GM23338 (cell line): ENCODE results near the gene ECSCR. TPM values are rescaled to one million over a fixed set of nuclear protein-coding genes. Genes with fewer than 3 reads are reported as not detected.

Experiments
- ATAC-seq: fragments of 200-7000 bp; cut with Tn5 transposase; 3 replicates; pipeline ENCODE4 v1.9.1; 2020
- DNase-seq: peaks from one replicate; pipeline ENCODE4 v3.0.0-alpha.2; 2015; ENCODE audit warnings: low spot score
- H2AFZ ChIP-seq: fragments of 200-600 bp; sonication (generic); 2 replicates; pipeline ENCODE4 v1.8.0; 2016; ENCODE audit warnings: antibody characterized with exemption, mild to moderate bottlenecking, moderate library complexity
- H3F3A ChIP-seq: fragments of 200-600 bp; sonication (generic); replicated peaks from 2 replicates; pipeline ENCODE4 v1.8.0; 2017; ENCODE audit warnings: antibody characterized with exemption, mixed run types, low read depth
- H3K27ac ChIP-seq: fragments of 200-600 bp; sonication (generic); 2 replicates; pipeline ENCODE4 v1.6.1; 2016; ENCODE audit warnings: low read depth
- H3K27me3 ChIP-seq: fragments of 200-600 bp; sonication (generic); 2 replicates; pipeline ENCODE4 v1.8.0; 2016; ENCODE audit warnings: mild to moderate bottlenecking, mixed run types, moderate library complexity; ENCODE audit not compliant: insufficient read depth
- H3K36me3 ChIP-seq: fragments of 200-600 bp; sonication (generic); 2 replicates; pipeline ENCODE4 v1.8.0; 2016; ENCODE audit warnings: mild to moderate bottlenecking; ENCODE audit not compliant: insufficient read depth
- H3K4me1 ChIP-seq: fragments of 200-600 bp; sonication (generic); 2 replicates; pipeline ENCODE4 v1.8.0; 2016; ENCODE audit warnings: mild to moderate bottlenecking, moderate library complexity; ENCODE audit not compliant: insufficient read depth
- H3K4me2 ChIP-seq: fragments of 200-600 bp; sonication (generic); 2 replicates; pipeline ENCODE4 v1.7.1; 2017; ENCODE audit warnings: mixed run types
- H3K4me3 ChIP-seq: fragments of 200-600 bp; sonication (generic); 2 replicates; pipeline ENCODE4 v1.6.1; 2016; ENCODE audit warnings: mixed run types
- H3K79me2 ChIP-seq: fragments of 200-600 bp; sonication (generic); replicated peaks from 2 replicates; pipeline ENCODE4 v1.8.0; 2017; ENCODE audit warnings: mild to moderate bottlenecking; ENCODE audit not compliant: insufficient read depth
- H3K9me2 ChIP-seq: fragments of 200-600 bp; sonication (generic); 2 replicates; pipeline ENCODE4 v1.8.0; 2017; ENCODE audit not compliant: insufficient read depth
- H4K20me1 ChIP-seq: fragments of 200-600 bp; sonication (generic); replicated peaks from 2 replicates; pipeline ENCODE4 v1.8.0; 2017; ENCODE audit warnings: mild to moderate bottlenecking; ENCODE audit not compliant: insufficient read depth
- H3K27ac Mint-ChIP-seq: 2 replicates; pipeline ENCODE4 v1.8.0; 2020; ENCODE audit warnings: inconsistent platforms, mild to moderate bottlenecking, moderate library complexity, mixed read lengths
- H3K27me3 Mint-ChIP-seq: 3 replicates; pipeline ENCODE4 v1.8.0; 2022; ENCODE audit warnings: low read depth, mild to moderate bottlenecking, moderate library complexity, mixed read lengths, inconsistent platforms; ENCODE audit not compliant: insufficient read depth, poor library complexity
- H3K36me3 Mint-ChIP-seq: 3 replicates; pipeline ENCODE4 v1.8.0; 2021; ENCODE audit warnings: low read depth, mild to moderate bottlenecking, inconsistent platforms, moderate library complexity, mixed read lengths
- H3K4me1 Mint-ChIP-seq: 3 replicates; pipeline ENCODE4 v1.8.0; 2020; ENCODE audit warnings: mild to moderate bottlenecking, inconsistent platforms, mixed read lengths
- H3K4me3 Mint-ChIP-seq: 3 replicates; pipeline ENCODE4 v1.8.0; 2021; ENCODE audit warnings: moderate library complexity, mild to moderate bottlenecking, inconsistent platforms, mixed read lengths
- H3K9me3 Mint-ChIP-seq: 3 replicates; pipeline ENCODE4 v1.8.0; 2020; ENCODE audit warnings: moderate library complexity, mild to moderate bottlenecking, inconsistent platforms, mixed read lengths
- CREB1 ChIP-seq: fragments of 250-450 bp; sonication (Bioruptor Pico); IDR thresholded peaks from 2 replicates; pipeline ENCODE4 v1.5.0; 2020; ENCODE audit warnings: low read depth, mild to moderate bottlenecking, moderate library complexity
- EZH2 ChIP-seq: fragments of 200-600 bp; sonication (generic); IDR thresholded peaks from one replicate; pipeline ENCODE4 v1.8.0; 2017; ENCODE audit warnings: antibody characterized with exemption, mild to moderate bottlenecking, low read depth; ENCODE audit not compliant: unreplicated experiment
- EZH2phosphoT487 ChIP-seq: fragments of 200-600 bp; sonication (generic); IDR thresholded peaks from one replicate; pipeline ENCODE4 v1.8.1; 2018; ENCODE audit warnings: antibody characterized with exemption; ENCODE audit not compliant: unreplicated experiment
- JUNB ChIP-seq: IDR thresholded peaks from one replicate; pipeline ENCODE4 v1.6.1; 2016; ENCODE audit warnings: antibody characterized with exemption; ENCODE audit not compliant: unreplicated experiment
- NANOG ChIP-seq: IDR thresholded peaks from 2 replicates; pipeline ENCODE4 v1.6.1; 2016; ENCODE audit warnings: antibody characterized with exemption, borderline replicate concordance
- POLR2AphosphoS5 ChIP-seq: IDR thresholded peaks from 2 replicates; pipeline ENCODE4 v1.6.1; 2016; ENCODE audit warnings: antibody characterized with exemption, low read depth
- STAT1 ChIP-seq: IDR thresholded peaks from one replicate; pipeline ENCODE4 v1.6.1; 2016; ENCODE audit warnings: antibody characterized with exemption; ENCODE audit not compliant: unreplicated experiment
- ZNF114 ChIP-seq: fragments of 250-450 bp; sonication (Bioruptor Pico); IDR thresholded peaks from 2 replicates; pipeline ENCODE4 v1.5.0; 2020; ENCODE audit warnings: mild to moderate bottlenecking, moderate library complexity
- polyA plus RNA-seq: library from polyadenylated mRNA; unstranded; fragments of >200 nt; fragmentation: Nextera tagmentation; extraction: Ambion mirVana; gene quantifications from 2 replicates; pipeline ENCODE4 v1.2.1, GENCODE V29; 2016
- total RNA-seq: library from RNA; depleted of rRNA; stranded (reverse); fragments of >200 nt; shearing (Covaris generic); gene quantifications from 2 replicates; pipeline ENCODE4 v1.2.3, GENCODE V29; 2014
- TF ChIP-seq, protein P1 (sequence below): fragments of 250-450 bp; sonication (Bioruptor Pico); IDR thresholded peaks from 2 replicates; pipeline ENCODE4 v1.5.0; 2020; ENCODE audit warnings: mild to moderate bottlenecking, moderate library complexity
- TF ChIP-seq, protein P2 (sequence below): IDR thresholded peaks from one replicate; pipeline ENCODE4 v1.6.1; 2018; ENCODE audit warnings: antibody characterized with exemption; ENCODE audit not compliant: unreplicated experiment
- TF ChIP-seq, protein P3 (sequence below), 2 experiments: fragments of 200-600 bp in 1 of 2; sonication (generic) in 1 of 2; conservative IDR thresholded peaks; 2 replicates each; pipeline versions ENCODE4 v1.5.1 to v1.6.1; 2016 to 2017; ENCODE audit warnings: antibody characterized with exemption in 2 of 2, low read depth in 2 of 2, mild to moderate bottlenecking in 2 of 2, moderate library complexity in 1 of 2
- TF ChIP-seq, protein P4 (sequence below): IDR thresholded peaks from 2 replicates; pipeline ENCODE4 v1.6.1; 2016; ENCODE audit warnings: antibody characterized with exemption

Gene ECSCR
- total and polyA plus RNA-seq, 2 experiments from 2014 or later, result 2.2 to 2.6 TPM

DNA sequence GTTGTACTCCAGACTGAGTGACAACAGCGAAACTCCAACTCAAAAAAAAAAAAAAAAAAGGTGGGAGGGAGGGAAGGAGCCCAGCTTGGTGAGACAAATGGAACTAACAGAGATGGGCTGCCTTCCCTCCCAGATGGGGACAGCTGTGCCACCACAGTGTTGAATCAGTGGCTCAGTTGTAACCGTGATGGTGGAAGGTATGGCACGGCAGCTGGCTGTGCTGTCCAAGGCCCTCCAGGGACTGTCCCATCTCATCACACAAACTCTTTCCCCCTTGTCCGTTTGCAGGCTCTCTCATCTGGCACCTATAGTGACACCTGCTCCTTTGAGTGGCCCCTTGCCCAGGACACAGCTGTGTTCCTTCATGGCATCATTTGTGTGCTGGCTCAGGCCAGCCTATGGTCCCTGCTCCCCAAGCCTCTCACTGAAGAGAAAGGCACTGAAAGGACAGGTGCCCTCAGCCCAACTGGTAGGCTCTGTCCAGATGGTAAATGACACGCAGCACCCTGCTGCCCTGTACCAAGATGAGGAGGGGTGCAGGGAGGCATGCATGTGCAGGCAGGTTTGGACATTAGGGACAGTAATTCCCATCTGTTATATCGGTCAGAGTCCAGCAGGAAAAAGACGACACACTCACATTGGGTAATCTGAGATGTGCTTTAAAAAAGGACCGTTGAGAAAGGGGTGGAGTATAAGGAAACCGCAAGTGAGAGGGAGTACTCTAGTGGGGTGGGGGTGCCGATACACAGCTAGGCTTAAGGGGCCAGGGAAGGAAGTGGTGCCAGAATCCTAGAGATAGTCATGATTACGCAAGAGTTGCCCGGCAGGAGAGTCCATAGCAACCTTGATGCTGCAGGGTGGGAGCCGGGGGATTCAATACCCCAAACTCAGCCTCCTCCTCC, 12.6 kb upstream of the ECSCR start:
- Histone ChIP-seq H4K20me1 (no peaks in the 10 kb centered on the region), H2AFZ (no peak overlapping the region), H3K4me2 (no peak overlapping the region), H3K36me3 (no peaks in the 10 kb centered on the region), H3K9me2 (no peaks in the 10 kb centered on the region), H3K79me2 (no peaks in the 10 kb centered on the region), H3K4me1 (peaks cover 17% of the 10 kb centered on the region), H3K27me3 (no peaks in the 10 kb centered on the region), H3F3A (no peaks in the 10 kb centered on the region), H3K4me3 (no peak overlapping the region), H3K27ac (no peak overlapping the region)
- Mint-ChIP-seq H3K9me3 (no peaks in the 10 kb centered on the region), H3K4me1 (peaks cover 29% of the 10 kb centered on the region), H3K27me3 (peaks cover 25% of the 10 kb centered on the region), H3K4me3 (no peak overlapping the region), H3K36me3 (no peaks in the 10 kb centered on the region; the same call in 2 of the 3 replicates), H3K27ac (no peak overlapping the region)
- ATAC-seq, result no peak
- no peak for DNase-seq
- TF ChIP-seq NANOG, result no peak
- TF ChIP-seq, protein P1, sequence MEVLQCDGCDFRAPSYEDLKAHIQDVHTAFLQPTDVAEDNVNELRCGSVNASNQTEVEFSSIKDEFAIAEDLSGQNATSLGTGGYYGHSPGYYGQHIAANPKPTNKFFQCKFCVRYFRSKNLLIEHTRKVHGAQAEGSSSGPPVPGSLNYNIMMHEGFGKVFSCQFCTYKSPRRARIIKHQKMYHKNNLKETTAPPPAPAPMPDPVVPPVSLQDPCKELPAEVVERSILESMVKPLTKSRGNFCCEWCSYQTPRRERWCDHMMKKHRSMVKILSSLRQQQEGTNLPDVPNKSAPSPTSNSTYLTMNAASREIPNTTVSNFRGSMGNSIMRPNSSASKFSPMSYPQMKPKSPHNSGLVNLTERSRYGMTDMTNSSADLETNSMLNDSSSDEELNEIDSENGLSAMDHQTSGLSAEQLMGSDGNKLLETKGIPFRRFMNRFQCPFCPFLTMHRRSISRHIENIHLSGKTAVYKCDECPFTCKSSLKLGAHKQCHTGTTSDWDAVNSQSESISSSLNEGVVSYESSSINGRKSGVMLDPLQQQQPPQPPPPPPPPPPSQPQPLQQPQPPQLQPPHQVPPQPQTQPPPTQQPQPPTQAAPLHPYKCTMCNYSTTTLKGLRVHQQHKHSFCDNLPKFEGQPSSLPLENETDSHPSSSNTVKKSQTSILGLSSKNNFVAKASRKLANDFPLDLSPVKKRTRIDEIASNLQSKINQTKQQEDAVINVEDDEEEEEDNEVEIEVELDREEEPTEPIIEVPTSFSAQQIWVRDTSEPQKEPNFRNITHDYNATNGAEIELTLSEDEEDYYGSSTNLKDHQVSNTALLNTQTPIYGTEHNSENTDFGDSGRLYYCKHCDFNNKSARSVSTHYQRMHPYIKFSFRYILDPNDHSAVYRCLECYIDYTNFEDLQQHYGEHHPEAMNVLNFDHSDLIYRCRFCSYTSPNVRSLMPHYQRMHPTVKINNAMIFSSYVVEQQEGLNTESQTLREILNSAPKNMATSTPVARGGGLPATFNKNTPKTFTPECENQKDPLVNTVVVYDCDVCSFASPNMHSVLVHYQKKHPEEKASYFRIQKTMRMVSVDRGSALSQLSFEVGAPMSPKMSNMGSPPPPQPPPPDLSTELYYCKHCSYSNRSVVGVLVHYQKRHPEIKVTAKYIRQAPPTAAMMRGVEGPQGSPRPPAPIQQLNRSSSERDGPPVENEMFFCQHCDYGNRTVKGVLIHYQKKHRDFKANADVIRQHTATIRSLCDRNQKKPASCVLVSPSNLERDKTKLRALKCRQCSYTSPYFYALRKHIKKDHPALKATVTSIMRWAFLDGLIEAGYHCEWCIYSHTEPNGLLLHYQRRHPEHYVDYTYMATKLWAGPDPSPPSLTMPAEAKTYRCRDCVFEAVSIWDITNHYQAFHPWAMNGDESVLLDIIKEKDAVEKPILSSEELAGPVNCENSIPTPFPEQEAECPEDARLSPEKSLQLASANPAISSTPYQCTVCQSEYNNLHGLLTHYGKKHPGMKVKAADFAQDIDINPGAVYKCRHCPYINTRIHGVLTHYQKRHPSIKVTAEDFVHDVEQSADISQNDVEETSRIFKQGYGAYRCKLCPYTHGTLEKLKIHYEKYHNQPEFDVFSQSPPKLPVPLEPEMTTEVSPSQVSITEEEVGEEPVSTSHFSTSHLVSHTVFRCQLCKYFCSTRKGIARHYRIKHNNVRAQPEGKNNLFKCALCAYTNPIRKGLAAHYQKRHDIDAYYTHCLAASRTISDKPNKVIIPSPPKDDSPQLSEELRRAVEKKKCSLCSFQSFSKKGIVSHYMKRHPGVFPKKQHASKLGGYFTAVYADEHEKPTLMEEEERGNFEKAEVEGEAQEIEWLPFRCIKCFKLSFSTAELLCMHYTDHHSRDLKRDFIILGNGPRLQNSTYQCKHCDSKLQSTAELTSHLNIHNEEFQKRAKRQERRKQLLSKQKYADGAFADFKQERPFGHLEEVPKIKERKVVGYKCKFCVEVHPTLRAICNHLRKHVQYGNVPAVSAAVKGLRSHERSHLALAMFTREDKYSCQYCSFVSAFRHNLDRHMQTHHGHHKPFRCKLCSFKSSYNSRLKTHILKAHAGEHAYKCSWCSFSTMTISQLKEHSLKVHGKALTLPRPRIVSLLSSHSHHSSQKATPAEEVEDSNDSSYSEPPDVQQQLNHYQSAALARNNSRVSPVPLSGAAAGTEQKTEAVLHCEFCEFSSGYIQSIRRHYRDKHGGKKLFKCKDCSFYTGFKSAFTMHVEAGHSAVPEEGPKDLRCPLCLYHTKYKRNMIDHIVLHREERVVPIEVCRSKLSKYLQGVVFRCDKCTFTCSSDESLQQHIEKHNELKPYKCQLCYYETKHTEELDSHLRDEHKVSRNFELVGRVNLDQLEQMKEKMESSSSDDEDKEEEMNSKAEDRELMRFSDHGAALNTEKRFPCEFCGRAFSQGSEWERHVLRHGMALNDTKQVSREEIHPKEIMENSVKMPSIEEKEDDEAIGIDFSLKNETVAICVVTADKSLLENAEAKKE (CRISPR knock-in tag), result no peak
- TF ChIP-seq, protein P2, sequence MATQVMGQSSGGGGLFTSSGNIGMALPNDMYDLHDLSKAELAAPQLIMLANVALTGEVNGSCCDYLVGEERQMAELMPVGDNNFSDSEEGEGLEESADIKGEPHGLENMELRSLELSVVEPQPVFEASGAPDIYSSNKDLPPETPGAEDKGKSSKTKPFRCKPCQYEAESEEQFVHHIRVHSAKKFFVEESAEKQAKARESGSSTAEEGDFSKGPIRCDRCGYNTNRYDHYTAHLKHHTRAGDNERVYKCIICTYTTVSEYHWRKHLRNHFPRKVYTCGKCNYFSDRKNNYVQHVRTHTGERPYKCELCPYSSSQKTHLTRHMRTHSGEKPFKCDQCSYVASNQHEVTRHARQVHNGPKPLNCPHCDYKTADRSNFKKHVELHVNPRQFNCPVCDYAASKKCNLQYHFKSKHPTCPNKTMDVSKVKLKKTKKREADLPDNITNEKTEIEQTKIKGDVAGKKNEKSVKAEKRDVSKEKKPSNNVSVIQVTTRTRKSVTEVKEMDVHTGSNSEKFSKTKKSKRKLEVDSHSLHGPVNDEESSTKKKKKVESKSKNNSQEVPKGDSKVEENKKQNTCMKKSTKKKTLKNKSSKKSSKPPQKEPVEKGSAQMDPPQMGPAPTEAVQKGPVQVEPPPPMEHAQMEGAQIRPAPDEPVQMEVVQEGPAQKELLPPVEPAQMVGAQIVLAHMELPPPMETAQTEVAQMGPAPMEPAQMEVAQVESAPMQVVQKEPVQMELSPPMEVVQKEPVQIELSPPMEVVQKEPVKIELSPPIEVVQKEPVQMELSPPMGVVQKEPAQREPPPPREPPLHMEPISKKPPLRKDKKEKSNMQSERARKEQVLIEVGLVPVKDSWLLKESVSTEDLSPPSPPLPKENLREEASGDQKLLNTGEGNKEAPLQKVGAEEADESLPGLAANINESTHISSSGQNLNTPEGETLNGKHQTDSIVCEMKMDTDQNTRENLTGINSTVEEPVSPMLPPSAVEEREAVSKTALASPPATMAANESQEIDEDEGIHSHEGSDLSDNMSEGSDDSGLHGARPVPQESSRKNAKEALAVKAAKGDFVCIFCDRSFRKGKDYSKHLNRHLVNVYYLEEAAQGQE, result no peak
- no peak for TF ChIP-seq ZNF114
- TF ChIP-seq, protein P3, sequence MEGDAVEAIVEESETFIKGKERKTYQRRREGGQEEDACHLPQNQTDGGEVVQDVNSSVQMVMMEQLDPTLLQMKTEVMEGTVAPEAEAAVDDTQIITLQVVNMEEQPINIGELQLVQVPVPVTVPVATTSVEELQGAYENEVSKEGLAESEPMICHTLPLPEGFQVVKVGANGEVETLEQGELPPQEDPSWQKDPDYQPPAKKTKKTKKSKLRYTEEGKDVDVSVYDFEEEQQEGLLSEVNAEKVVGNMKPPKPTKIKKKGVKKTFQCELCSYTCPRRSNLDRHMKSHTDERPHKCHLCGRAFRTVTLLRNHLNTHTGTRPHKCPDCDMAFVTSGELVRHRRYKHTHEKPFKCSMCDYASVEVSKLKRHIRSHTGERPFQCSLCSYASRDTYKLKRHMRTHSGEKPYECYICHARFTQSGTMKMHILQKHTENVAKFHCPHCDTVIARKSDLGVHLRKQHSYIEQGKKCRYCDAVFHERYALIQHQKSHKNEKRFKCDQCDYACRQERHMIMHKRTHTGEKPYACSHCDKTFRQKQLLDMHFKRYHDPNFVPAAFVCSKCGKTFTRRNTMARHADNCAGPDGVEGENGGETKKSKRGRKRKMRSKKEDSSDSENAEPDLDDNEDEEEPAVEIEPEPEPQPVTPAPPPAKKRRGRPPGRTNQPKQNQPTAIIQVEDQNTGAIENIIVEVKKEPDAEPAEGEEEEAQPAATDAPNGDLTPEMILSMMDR (conservative IDR thresholded peaks at IDR 0.05; ENCODE audit: low read depth in 2 of 2), result no peak
- TF ChIP-seq EZH2, result no peak
- no peak for TF ChIP-seq JUNB
- no peak for TF ChIP-seq STAT1
- TF ChIP-seq POLR2AphosphoS5, result no peak
- no peak for TF ChIP-seq CREB1
- TF ChIP-seq, protein P4, sequence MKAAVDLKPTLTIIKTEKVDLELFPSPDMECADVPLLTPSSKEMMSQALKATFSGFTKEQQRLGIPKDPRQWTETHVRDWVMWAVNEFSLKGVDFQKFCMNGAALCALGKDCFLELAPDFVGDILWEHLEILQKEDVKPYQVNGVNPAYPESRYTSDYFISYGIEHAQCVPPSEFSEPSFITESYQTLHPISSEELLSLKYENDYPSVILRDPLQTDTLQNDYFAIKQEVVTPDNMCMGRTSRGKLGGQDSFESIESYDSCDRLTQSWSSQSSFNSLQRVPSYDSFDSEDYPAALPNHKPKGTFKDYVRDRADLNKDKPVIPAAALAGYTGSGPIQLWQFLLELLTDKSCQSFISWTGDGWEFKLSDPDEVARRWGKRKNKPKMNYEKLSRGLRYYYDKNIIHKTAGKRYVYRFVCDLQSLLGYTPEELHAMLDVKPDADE, result no peak
- TF ChIP-seq EZH2phosphoT487, result no peak
